Measurements from ENCODE around the gene ATP6AP1. TPM values are rescaled to one million over a fixed set of nuclear protein-coding genes. Genes with fewer than 3 reads are reported as not detected.

ATP6AP1 gene
- polyA plus RNA-seq, 4 donors = 155 to 184 (median 168) TPM

GRCh38 chrX:154467556-154467955 lies 39.1 kb downstream of the ATP6AP1 start:
- DNase-seq (ENCODE audit: low read depth in 4 of 4, low spot score in 3 of 4) = no peak

- no peak for DNase-seq (ENCODE audit: low read depth in 4 of 4, low spot score in 3 of 4)
Measured at GRCh38 chrX:154468217-154468616, 39.7 kb downstream of the ATP6AP1 start.

GRCh38 chrX:154469114-154469513 lies 40.6 kb downstream of the ATP6AP1 start:
- DNase-seq (ENCODE audit: low read depth in 4 of 4, low spot score in 3 of 4) = no peak

GRCh38 chrX:154469880-154470279 lies 41.4 kb downstream of the ATP6AP1 start:
- no peak for DNase-seq (ENCODE audit: low read depth in 4 of 4, low spot score in 3 of 4)

GRCh38 chrX:154470434-154470833 lies 42.0 kb downstream of the ATP6AP1 start:
- DNase-seq (ENCODE audit: low read depth in 4 of 4, low spot score in 3 of 4) = no peak

GRCh38 chrX:154470914-154471568 lies 42.6 kb downstream of the ATP6AP1 start:
- DNase-seq (ENCODE audit: low read depth in 4 of 4, low spot score in 3 of 4) = no peak

GRCh38 chrX:154471839-154472684 lies 43.6 kb downstream of the ATP6AP1 start:
- no peak for DNase-seq (ENCODE audit: low read depth in 4 of 4, low spot score in 3 of 4)

GRCh38 chrX:154472685-154473632 lies 44.5 kb downstream of the ATP6AP1 start:
- DNase-seq (ENCODE audit: low read depth in 4 of 4, low spot score in 3 of 4) = no peak

- DNase-seq (ENCODE audit: low read depth in 4 of 4, low spot score in 3 of 4) = no peak
Measured at GRCh38 chrX:154473683-154474082, 45.2 kb downstream of the ATP6AP1 start.

GRCh38 chrX:154476821-154477220 lies 48.3 kb downstream of the ATP6AP1 start:
- no peak for DNase-seq (ENCODE audit: low read depth in 4 of 4, low spot score in 3 of 4)

GRCh38 chrX:154477891-154478477 lies 49.5 kb downstream of the ATP6AP1 start:
- DNase-seq (ENCODE audit: low read depth in 4 of 4, low spot score in 3 of 4) = no peak

GRCh38 chrX:154478728-154479622 lies 50.5 kb downstream of the ATP6AP1 start, which contains the start of gene LAGE3:
TSS of gene LAGE3 (minus strand) at chrX:154479281. CDS start at chrX:154478915, 366 bp downstream.
- peak; percentile 71 to 74 (median 72) for DNase-seq (ENCODE audit: low read depth in 4 of 4, low spot score in 3 of 4)

- DNase-seq (ENCODE audit: low read depth in 4 of 4, low spot score in 3 of 4) = no peak
Measured at GRCh38 chrX:154481195-154481594, 52.7 kb downstream of the ATP6AP1 start.

GRCh38 chrX:154481911-154482601 lies 53.6 kb downstream of the ATP6AP1 start:
- DNase-seq (ENCODE audit: low read depth in 4 of 4, low spot score in 3 of 4) = no peak

- no peak for DNase-seq (ENCODE audit: low read depth in 4 of 4, low spot score in 3 of 4)
Measured at GRCh38 chrX:154482786-154483185, 54.3 kb downstream of the ATP6AP1 start.

- no peak for DNase-seq (ENCODE audit: low read depth in 4 of 4, low spot score in 3 of 4)
Measured at GRCh38 chrX:154483325-154483724, 54.8 kb downstream of the ATP6AP1 start.

GRCh38 chrX:154484255-154485149 lies 56.0 kb downstream of the ATP6AP1 start:
- DNase-seq (ENCODE audit: low read depth in 4 of 4, low spot score in 3 of 4) = no peak

All from right renal pelvis (tissue), 4 donors.